GM06990 (cell line): Measurements from ENCODE around the gene BIRC6.

Source experiments
- DNase-seq: peaks from one replicate; pipeline ENCODE4 v3.0.0-alpha.2; 2011; ENCODE audit not compliant: insufficient read length; ENCODE audit errors: extremely low read depth
- H3K27me3 ChIP-seq: replicated peaks from 2 replicates; pipeline ENCODE4 v1.6.0; 2011; ENCODE audit warnings: low read length; ENCODE audit not compliant: control insufficient read depth, insufficient read depth
- H3K36me3 ChIP-seq: 2 replicates; pipeline ENCODE4 v1.5.1; 2011; ENCODE audit warnings: low read length; ENCODE audit not compliant: control insufficient read depth, insufficient read depth
- H3K4me3 ChIP-seq: replicated peaks from 2 replicates; pipeline ENCODE4 v1.5.1; 2011; ENCODE audit warnings: low read depth, mild to moderate bottlenecking, control low read depth, low read length
- CTCF ChIP-seq: IDR thresholded peaks from 2 replicates; pipeline ENCODE4 v1.5.1; 2011; ENCODE audit warnings: low read length, control low read depth, mild to moderate bottlenecking, inconsistent platforms; ENCODE audit not compliant: insufficient read depth, poor library complexity, severe bottlenecking

The BIRC6 gene

DNA sequence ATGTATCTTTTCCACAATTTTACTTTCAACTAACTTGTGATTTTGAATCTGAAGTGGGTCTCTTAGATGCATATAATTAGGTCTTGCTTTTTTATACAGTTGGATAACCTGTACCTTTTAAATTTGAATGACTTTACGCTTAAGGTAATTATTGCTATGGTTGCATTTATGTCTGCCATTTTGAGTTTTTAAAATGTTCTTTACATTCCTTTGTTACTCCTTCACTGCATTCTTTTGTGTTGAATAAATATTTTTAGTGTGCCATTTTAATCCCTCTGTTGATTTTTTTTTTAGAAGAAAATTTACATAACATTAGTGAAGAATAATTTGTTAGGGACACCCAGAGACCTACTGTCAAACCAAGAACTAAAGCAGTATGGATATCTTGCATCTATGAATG is 65.3 kb downstream of the BIRC6 start:
- TF ChIP-seq CTCF, result no peak
- no peak overlapping the region for H3K4me3 ChIP-seq
- H3K36me3 ChIP-seq, result peaks cover 2% of the 10 kb centered on the region
- DNase-seq, result no peak
- H3K27me3 ChIP-seq, result no peaks in the 10 kb centered on the region

- DNase-seq, result no peak
- Histone ChIP-seq H3K4me3 (no peak overlapping the region), H3K36me3 (no peaks in the 10 kb centered on the region; the same call in 1 of the 2 replicates), H3K27me3 (no peaks in the 10 kb centered on the region)
- no peak for TF ChIP-seq CTCF
These were observed 66.7 kb downstream of the BIRC6 start for GRCh38 chr2:32423536-32423935.

DNA sequence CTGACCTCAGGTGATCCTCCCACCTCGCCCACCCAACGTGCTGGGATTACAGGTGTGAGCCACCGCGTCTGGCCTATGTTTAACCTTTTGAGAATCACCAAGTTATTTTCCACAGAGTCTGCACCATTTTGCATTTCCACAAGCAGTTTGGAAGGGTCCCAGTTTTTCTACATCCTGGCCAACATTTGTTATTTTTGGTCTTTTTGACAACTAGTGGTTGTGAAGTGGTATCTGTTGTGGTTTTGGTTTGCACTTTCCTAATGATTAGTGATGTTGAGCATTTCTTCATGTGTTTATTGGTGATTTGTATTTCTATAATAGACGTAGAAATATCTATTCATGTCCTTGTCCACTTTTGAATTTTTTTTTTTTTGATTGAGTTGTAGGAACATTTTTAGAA is 67.9 kb downstream of the BIRC6 start:
- Histone ChIP-seq H3K27me3 (no peaks in the 10 kb centered on the region), H3K36me3 (no peaks in the 10 kb centered on the region; the same call in 1 of the 2 replicates), H3K4me3 (no peak overlapping the region)
- DNase-seq, result no peak
- TF ChIP-seq CTCF, result no peak

- no peak for TF ChIP-seq CTCF
- peaks cover under 1% of the 10 kb centered on the region for H3K36me3 ChIP-seq
- DNase-seq, result no peak
- no peak overlapping the region for H3K4me3 ChIP-seq
- H3K27me3 ChIP-seq, result no peaks in the 10 kb centered on the region
These were observed 68.9 kb downstream of the BIRC6 start for GRCh38 chr2:32425719-32426141.

DNA sequence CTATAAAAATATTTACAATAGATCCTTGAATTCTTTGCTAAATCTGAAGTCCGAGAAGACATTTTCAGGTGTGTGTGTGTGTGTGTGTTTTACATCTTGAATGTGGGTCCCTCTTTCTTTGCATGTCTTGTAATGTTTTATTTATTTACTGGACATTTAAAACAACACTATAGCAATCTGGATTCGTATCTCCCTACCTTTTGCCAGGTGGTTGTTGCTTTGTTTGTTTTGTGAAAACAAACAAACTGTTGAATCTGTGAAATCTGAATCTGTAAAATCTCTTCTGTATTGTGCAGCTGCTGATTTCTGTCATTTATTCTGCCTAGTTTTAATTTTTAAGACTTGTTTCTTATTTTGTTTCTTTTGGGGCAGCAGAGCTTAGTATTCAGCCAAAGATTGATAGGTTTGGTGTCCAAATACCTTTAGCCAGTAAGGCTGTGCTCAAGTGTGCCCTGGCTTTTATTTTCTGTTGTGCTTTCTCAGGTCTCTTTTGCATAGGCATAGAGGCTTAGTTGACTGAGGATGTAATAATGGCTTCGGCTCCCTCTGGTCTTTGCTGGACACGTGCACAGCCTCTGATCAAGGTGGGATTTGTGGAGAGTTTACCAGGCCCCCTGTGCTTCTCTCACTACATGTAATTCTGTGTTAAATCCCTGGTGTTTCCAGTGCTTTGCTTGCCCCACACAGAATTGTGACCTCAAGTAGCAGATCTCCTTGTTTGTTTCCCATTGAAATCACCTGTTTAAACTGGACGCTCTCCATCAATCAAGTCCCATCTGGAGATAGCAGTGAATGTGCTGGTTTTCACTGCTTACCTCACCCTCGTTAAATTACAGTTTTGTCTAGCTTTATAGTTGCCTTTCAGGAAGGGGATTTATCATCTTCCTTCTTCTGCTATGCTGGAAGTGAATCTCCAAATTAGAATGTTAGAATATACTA is 71.1 kb downstream of the BIRC6 start:
- no peaks in the 10 kb centered on the region for H3K27me3 ChIP-seq
- no peak overlapping the region for H3K4me3 ChIP-seq
- H3K36me3 ChIP-seq, result peaks cover 5% of the 10 kb centered on the region
- DNase-seq, result no peak
- TF ChIP-seq CTCF, result no peak
